ENCODE measurements around the gene BAHCC1. TPM values are rescaled to one million over a fixed set of nuclear protein-coding genes. Genes with fewer than 3 reads are reported as not detected.
A peak's percentile ranks its signal among the peaks of the same experiment; 100 is the strongest.

The BAHCC1 gene
- polyA plus RNA-seq, 1 donor = 17.9 TPM

- DNase-seq = no peak
These were observed 44.8 kb downstream of the BAHCC1 start for GRCh38 chr17:81440051-81440471.

GRCh38 chr17:81440511-81441244 is 45.4 kb downstream of the BAHCC1 start:
- DNase-seq = no peak

GRCh38 chr17:81442791-81443190 is 47.5 kb downstream of the BAHCC1 start:
- no peak for DNase-seq

DNA sequence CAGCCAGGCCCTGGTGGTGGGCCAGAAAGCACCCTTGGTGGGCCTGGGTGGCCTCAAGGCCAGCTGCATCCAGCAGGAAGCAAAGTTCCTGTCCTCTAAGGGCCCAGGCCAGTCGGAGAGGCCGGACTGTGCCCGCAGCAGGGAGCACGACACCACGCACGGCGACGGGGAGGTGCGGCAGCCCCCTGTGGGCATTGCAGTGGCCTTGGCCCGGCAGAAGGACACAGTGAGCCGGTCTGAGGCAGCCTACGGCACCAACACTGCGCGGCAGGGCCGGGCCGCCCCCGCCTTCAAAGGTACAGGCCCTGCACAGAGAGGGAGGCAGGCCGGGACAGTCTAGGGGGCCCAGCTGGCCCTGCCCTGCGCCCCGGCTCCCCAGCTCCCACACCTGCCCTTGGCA is 48.0 kb downstream of the BAHCC1 start:
- no peak for DNase-seq

GRCh38 chr17:81444610-81445339 is 49.5 kb downstream of the BAHCC1 start:
- DNase-seq = no peak

DNA sequence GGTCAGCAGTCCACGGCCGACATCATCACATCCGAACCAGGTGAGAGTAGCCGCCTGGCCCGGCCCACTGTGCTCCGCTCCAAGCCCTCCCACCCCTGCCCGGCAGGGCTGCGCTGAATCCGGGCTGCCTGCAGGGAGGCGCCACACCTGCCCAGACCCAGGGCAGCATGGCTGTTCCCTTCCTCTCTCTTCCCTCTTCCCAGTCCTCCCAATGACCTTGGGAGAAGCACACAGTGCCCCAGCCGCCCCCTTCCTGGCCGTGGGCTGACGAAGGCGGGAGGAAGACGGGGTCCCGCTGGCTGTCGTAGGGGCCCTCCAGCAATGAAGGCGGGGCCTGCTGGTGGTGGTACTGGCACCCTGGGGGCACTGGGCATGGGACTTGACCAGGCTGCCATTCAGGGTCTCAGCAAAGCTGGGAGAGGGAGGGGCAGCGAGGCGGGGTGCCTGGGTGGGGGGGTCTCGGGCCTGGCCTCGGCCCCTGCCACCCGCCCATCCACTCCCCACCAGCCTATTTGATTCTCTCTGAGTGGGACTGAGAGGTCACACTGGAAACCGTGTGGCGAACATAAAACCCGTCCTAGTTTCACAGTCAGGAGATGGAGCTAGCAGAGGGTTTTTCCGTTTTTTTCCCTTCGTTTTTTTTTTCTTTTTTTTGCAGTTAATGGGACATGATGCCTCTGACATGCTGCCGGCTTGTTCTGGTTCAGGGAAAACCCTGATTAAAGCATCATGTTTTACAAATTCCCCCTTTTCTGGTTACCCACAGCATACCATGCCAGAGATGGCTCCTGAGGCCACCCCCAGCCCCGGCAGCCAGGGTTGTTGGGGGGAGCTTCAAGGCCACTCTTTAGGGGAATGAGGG is 50.6 kb downstream of the BAHCC1 start:
- no peak for DNase-seq

DNA sequence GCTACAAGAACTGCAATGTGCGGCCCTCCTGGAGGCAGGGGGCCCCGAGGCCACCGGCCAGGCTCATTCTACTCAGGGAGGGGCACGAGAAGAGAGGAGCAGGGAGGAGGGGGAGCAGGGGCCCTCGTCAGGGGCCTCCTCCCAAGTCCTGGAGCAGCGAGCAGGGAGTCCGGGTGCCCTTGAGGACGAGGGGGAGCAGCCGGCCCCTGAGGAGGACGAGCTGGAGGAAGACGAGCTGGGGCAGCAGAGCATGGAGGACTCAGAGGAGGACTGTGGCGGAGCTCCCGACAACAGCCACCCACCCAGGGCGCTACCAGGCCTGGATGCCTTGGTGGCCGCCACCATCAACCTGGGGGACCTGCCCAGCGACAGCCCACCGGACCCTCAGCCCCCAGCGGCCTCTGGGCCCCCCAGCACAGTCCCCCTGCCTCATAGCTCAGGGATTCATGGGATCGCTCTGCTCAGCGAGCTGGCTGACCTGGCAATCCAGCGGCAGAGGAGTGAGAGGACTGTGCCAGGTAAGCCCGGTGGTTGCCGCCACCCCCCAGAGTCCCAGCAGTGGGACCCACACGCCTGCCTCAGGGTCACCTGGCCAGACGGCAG is 52.2 kb downstream of the BAHCC1 start:
- DNase-seq = no peak

GRCh38 chr17:81448442-81448841 is 53.2 kb downstream of the BAHCC1 start:
- no peak for DNase-seq

DNA sequence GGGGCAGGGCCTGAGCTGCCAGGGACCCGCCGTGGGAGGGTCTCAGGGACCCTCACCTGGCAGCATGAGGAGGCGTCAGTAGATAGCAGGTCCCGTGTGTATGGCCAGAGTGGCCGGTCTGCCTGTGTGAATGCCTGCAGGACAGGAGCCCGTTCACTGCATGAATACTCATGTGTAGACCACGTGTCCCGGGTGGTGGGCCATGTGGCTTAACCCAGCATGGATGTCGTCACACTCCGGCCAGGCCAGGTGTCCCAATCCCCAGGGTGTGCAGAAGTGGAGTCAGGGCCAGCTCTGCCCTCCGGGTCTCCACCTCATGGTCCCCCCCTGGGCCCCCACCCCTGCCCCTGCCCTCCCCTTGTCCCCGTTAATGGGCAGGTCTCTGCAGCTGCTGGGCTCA is 53.7 kb downstream of the BAHCC1 start:
- no peak for DNase-seq

GRCh38 chr17:81449351-81449750 is 54.1 kb downstream of the BAHCC1 start:
- DNase-seq = no peak

- no peak for DNase-seq
These were observed 56.6 kb downstream of the BAHCC1 start for GRCh38 chr17:81451823-81452222.

GRCh38 chr17:81452551-81452950 is 57.3 kb downstream of the BAHCC1 start:
- no peak for DNase-seq

GRCh38 chr17:81453076-81453475 is 57.8 kb downstream of the BAHCC1 start:
- DNase-seq = no peak

DNA sequence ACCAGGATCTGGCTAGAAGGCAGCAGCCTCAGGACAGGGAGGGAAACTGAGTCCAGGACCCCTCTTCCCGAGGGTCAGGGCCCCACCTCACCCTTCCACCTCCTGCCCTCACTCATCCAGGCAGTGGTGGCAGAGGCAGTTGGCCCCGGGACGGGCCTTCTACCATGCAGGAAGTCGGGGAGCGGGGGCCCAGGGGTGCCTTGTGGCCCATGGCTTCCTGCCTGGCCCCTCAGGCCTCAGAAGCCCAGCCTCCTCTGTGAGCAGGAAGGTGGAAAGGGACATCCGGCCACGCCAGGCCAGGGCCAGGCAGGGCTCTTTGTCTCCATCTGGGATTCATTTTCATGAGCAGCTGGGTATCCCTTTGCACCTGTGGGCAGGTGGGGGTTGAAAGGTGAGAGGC is 58.5 kb downstream of the BAHCC1 start:
- no peak for DNase-seq

GRCh38 chr17:81454473-81454872 is 59.2 kb downstream of the BAHCC1 start:
- DNase-seq = no peak

- DNase-seq = no peak
These were observed 60.1 kb downstream of the BAHCC1 start for GRCh38 chr17:81455387-81455786.

DNA sequence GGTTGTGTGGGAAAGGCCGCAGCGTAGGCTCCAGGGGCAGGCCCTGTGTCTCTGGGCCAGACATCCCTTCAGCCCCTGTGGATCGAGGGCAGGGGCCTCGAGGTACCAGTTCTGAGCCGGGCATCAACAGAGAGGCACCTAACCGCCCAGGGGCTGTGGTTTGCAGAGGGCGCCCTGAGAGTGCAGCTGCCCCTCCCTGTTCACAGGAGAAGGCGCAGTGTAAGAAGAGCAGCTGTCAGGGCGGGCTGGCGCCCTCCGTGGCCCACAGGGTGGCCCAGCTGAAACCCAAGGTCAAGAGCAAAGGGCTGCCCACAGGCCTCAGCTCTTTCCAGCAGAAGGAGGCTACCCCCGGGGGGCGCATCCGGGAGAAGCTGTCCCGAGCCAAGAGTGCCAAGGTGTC is 60.8 kb downstream of the BAHCC1 start:
- no peak for DNase-seq

DNA sequence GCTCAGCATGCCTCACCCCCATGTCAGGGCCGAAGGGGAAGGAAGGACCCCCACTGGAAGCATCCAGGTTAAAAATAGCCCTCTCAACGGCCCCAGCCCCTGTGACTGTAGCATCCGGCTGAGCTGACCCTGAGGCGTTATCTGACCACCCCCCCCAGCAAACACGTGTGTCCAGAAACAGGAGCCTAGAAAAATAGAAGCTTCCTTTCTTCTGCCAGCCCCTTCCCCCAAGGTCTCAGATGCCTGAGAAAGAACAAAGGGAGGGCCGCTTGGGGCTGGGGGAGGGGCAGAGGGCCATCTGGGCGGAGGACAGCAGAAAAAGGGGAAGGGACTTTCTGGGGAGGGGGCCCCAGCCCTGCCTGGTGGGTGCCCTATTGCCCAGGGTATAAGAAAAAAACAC is 61.5 kb downstream of the BAHCC1 start:
- peak; percentile 53 for DNase-seq

GRCh38 chr17:81457401-81457800 is 62.1 kb downstream of the BAHCC1 start:
- no peak for DNase-seq

- DNase-seq = no peak
These were observed 62.8 kb downstream of the BAHCC1 start for GRCh38 chr17:81457917-81458555.

- DNase-seq = no peak
These were observed 63.4 kb downstream of the BAHCC1 start for GRCh38 chr17:81458628-81459027.

- no peak for DNase-seq
These were observed 64.0 kb downstream of the BAHCC1 start for GRCh38 chr17:81459224-81459623.

Data from left kidney (tissue), 2 donors.